HepG2 (cell line): ENCODE results near the gene TOMM20. TPM values are rescaled to one million over a fixed set of nuclear protein-coding genes. Genes with fewer than 3 reads are reported as not detected.

Source experiments
- BCL3 ChIP-seq: sonication (generic); formaldehyde crosslinking; IDR thresholded peaks from 2 replicates; pipeline ENCODE4 v1.5.1; 2020; ENCODE audit warnings: mild to moderate bottlenecking, missing genetic modification reagents, moderate library complexity
- BHLHE40 ChIP-seq: IDR thresholded peaks from 2 replicates; pipeline ENCODE4 v1.6.1; 2011; ENCODE audit warnings: low read length, improper control_type of control experiment
- CCAR2 ChIP-seq: fragments of 200-400 bp; formaldehyde crosslinking; optimal IDR thresholded peaks from 2 replicates; pipeline ENCODE3; 2018; ENCODE audit warnings: low read depth, mild to moderate bottlenecking, low read length, moderate library complexity
- EZH2 ChIP-seq: conservative IDR thresholded peaks from 2 replicates; pipeline ENCODE4 v1.6.1; 2012; ENCODE audit warnings: mild to moderate bottlenecking, low read depth, low read length, moderate library complexity
- FOXA1 ChIP-seq, 2 experiments: fragments of 450-650 bp in 1 of 2; sonication (generic) in 1 of 2; formaldehyde crosslinking in 1 of 2; IDR thresholded peaks; 2 replicates each; pipeline versions ENCODE4 v1.4.0 to v1.6.1; 2016 to 2020; ENCODE audit warnings: missing genetic modification reagents in 1 of 2
- HNF1B ChIP-seq: sonication (generic); formaldehyde crosslinking; IDR thresholded peaks from 2 replicates; pipeline ENCODE4 v1.5.1; 2020; ENCODE audit warnings: mild to moderate bottlenecking, moderate library complexity, missing genetic modification reagents
- IRX3 ChIP-seq: sonication (generic); formaldehyde crosslinking; IDR thresholded peaks from 2 replicates; pipeline ENCODE4 v1.8.1; 2023; ENCODE audit warnings: mild to moderate bottlenecking, low read depth, missing genetic modification reagents, borderline replicate concordance
- KDM1A ChIP-seq: IDR thresholded peaks from 2 replicates; pipeline ENCODE4 v1.6.1; 2016; ENCODE audit warnings: missing compliant biosample characterization
- MAFK ChIP-seq, 2 experiments: IDR thresholded peaks in 1 of 2; conservative IDR thresholded peaks in 1 of 2; 2 replicates each; pipeline ENCODE4 v1.6.1; 2011; ENCODE audit warnings: improper control_type of control experiment in 2 of 2, low read length in 2 of 2
- STAT6 ChIP-seq: sonication (generic); formaldehyde crosslinking; IDR thresholded peaks from 2 replicates; pipeline ENCODE4 v1.4.0; 2020; ENCODE audit warnings: missing genetic modification reagents, mild to moderate bottlenecking, borderline replicate concordance
- TBX3 ChIP-seq: fragments of 450-650 bp; IDR thresholded peaks from 2 replicates; pipeline ENCODE4 v1.6.1; 2017; ENCODE audit warnings: antibody characterized with exemption, mild to moderate bottlenecking, inconsistent platforms, borderline replicate concordance
- ZNF605 ChIP-seq: sonication (generic); formaldehyde crosslinking; IDR thresholded peaks from 2 replicates; pipeline ENCODE4 v1.8.0; 2022; ENCODE audit warnings: mild to moderate bottlenecking, missing genetic modification reagents
- ZNF660 ChIP-seq: sonication (generic); formaldehyde crosslinking; IDR thresholded peaks from 2 replicates; pipeline ENCODE4 v1.5.1; 2020; ENCODE audit warnings: mild to moderate bottlenecking, low read depth, missing genetic modification reagents, borderline replicate concordance
- ZNF772 ChIP-seq: sonication (generic); formaldehyde crosslinking; IDR thresholded peaks from 2 replicates; pipeline ENCODE4 v1.5.0; 2020; ENCODE audit warnings: mild to moderate bottlenecking, missing genetic modification reagents
- ZNF782 ChIP-seq: sonication (generic); formaldehyde crosslinking; IDR thresholded peaks from 2 replicates; pipeline ENCODE4 v1.4.0; 2020; ENCODE audit warnings: missing genetic modification reagents, mild to moderate bottlenecking, borderline replicate concordance
- ZSCAN12 ChIP-seq: sonication (generic); formaldehyde crosslinking; IDR thresholded peaks from 2 replicates; pipeline ENCODE4 v1.9.0; 2021; ENCODE audit warnings: mild to moderate bottlenecking, missing genetic modification reagents
- polyA plus RNA-seq, 8 experiments: library from polyadenylated mRNA; depleted of rRNA in 3 of 8; stranded (reverse) in 7 of 8; unstranded in 1 of 8; fragments of >200 nt; fragmentation: Illumina TruSeq in 4 of 8; extraction: Trizol in 4 of 8; gene quantifications; 2 replicates each; pipeline versions ENCODE4 v1.2.1 to v1.2.3, GENCODE V29; 2011 to 2016; ENCODE audit warnings: low read depth in 4 of 8, missing spikeins in 1 of 8, mixed read lengths in 1 of 8; ENCODE audit not compliant: insufficient read depth in 1 of 8
- total RNA-seq, 5 experiments: library from RNA; depleted of rRNA; stranded (reverse); fragments of >200 nt; fragmentation: Illumina TruSeq; extraction: Trizol; gene quantifications; 2 replicates each; pipeline ENCODE4 v1.2.3, GENCODE V29; 2016; ENCODE audit warnings: low read depth in 1 of 5
- TF ChIP-seq, protein P1 (sequence below): sonication (generic); formaldehyde crosslinking; IDR thresholded peaks from 2 replicates; pipeline ENCODE4 v1.8.0; 2022; ENCODE audit warnings: mild to moderate bottlenecking, missing genetic modification reagents, borderline replicate concordance
- TF ChIP-seq, protein P2 (sequence below): sonication (generic); formaldehyde crosslinking; IDR thresholded peaks from 2 replicates; pipeline ENCODE4 v1.5.1; 2020; ENCODE audit warnings: mild to moderate bottlenecking, missing genetic modification reagents, borderline replicate concordance

The TOMM20 gene
- total and polyA plus RNA-seq, 2 of the 13 experiments (the other 11 are each of a cell fraction or from before 2014, with no cell fraction given), result 153 to 376 TPM

- 0 out of 4 replicates have a peak, but pooled peaks have one; percentile 2 to 8 for TF ChIP-seq MAFK (conservative IDR thresholded peaks at IDR 0.05 in 1 of 2, IDR thresholded peaks at IDR 0.05 in 1 of 2; ENCODE audit: low read length in 2 of 2)
- peak; percentile 85 for TF ChIP-seq FOXA1 (IDR thresholded peaks at IDR 0.05)
- TF ChIP-seq FOXA1 (CRISPR knock-in tag; IDR thresholded peaks at IDR 0.05), result peak; percentile 99
- TF ChIP-seq BHLHE40, result no peak
- TF ChIP-seq ZNF660, result no peak
- TF ChIP-seq, protein P1, sequence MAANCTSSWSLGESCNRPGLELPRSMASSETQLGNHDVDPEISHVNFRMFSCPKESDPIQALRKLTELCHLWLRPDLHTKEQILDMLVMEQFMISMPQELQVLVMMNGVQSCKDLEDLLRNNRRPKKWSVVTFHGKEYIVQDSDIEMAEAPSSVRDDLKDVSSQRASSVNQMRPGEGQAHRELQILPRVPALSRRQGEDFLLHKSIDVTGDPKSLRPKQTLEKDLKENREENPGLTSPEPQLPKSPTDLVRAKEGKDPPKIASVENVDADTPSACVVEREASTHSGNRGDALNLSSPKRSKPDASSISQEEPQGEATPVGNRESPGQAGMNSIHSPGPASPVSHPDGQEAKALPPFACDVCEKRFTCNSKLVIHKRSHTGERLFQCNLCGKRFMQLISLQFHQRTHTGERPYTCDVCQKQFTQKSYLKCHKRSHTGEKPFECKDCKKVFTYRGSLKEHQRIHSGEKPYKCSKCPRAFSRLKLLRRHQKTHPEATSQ (CRISPR knock-in tag), result no peak; the same call in 1 of the 2 replicates
- no peak; the same call in 1 of the 2 replicates for TF ChIP-seq TBX3
- peak; percentile 68 for TF ChIP-seq HNF1B (CRISPR knock-in tag)
- TF ChIP-seq ZNF772 (CRISPR knock-in tag), result no peak
- no peak for TF ChIP-seq BCL3 (CRISPR knock-in tag)
- no peak for TF ChIP-seq CCAR2
- TF ChIP-seq ZNF605, result peak; percentile 24; the same call in 1 of the 2 replicates
- no peak; the same call in 1 of the 2 replicates for TF ChIP-seq STAT6 (CRISPR knock-in tag)
- TF ChIP-seq IRX3 (CRISPR knock-in tag), result no peak
- TF ChIP-seq EZH2, result no peak
- TF ChIP-seq, protein P2, sequence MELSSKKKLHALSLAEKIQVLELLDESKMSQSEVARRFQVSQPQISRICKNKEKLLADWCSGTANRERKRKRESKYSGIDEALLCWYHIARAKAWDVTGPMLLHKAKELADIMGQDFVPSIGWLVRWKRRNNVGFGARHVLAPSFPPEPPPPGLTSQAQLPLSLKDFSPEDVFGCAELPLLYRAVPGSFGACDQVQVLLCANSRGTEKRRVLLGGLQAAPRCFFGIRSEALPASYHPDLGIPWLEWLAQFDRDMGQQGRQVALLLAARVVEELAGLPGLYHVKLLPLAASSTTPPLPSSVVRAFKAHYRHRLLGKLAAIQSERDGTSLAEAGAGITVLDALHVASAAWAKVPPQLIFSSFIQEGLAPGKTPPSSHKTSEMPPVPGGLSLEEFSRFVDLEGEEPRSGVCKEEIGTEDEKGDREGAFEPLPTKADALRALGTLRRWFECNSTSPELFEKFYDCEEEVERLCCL (CRISPR knock-in tag), result no peak
- TF ChIP-seq ZNF782 (CRISPR knock-in tag), result no peak
- TF ChIP-seq ZSCAN12 (CRISPR knock-in tag), result no peak
- TF ChIP-seq KDM1A (CRISPR knock-in tag), result peak; percentile 53; the same call in 1 of the 2 replicates
Measured at GRCh38 chr1:235068158-235069121, 60.2 kb downstream of the TOMM20 start (continued).
